Ascending aorta (tissue), 2 donors: ENCODE data around the gene STK32C. TPM values are rescaled to one million over a fixed set of nuclear protein-coding genes. Genes with fewer than 3 reads are reported as not detected.

Source experiments
- DNase-seq, 2 donors: peaks; one replicate each; pipeline ENCODE4 v3.0.0-alpha.2; 2019; ENCODE audit warnings: low spot score in 2 of 2
- H3K27ac ChIP-seq, 2 donors: fragments of 200-600 bp; sonication (generic); one replicate each; pipeline ENCODE4 v1.5.1; 2016 to 2017; ENCODE audit warnings: mild to moderate bottlenecking in 1 of 2
- H3K27me3 ChIP-seq: fragments of 200-600 bp; sonication (generic); one replicate; pipeline ENCODE4 v1.5.1; 2017
- H3K36me3 ChIP-seq, 2 donors: fragments of 200-600 bp; sonication (generic); one replicate each; pipeline ENCODE4 v1.5.1; 2016
- H3K4me1 ChIP-seq, 2 donors: fragments of 200-600 bp; sonication (generic); one replicate each; pipeline ENCODE4 v1.5.1; 2016 to 2017; ENCODE audit warnings: mild to moderate bottlenecking in 1 of 2
- H3K4me3 ChIP-seq, 2 donors: fragments of 200-600 bp; sonication (generic); one replicate each; pipeline ENCODE4 v1.5.1; 2016 to 2017; ENCODE audit warnings: mild to moderate bottlenecking in 1 of 2
- H3K9me3 ChIP-seq, 2 donors: fragments of 200-600 bp; sonication (generic); one replicate each; pipeline ENCODE4 v1.5.1; 2016
- CTCF ChIP-seq, 3 experiments: fragments of 200-600 bp in 2 of 3; fragments of 450-650 bp in 1 of 3; sonication (generic) in 2 of 3; IDR thresholded peaks; one replicate each; pipeline ENCODE4 v1.5.1; 2016 to 2019; ENCODE audit warnings: antibody characterized with exemption in 3 of 3, mild to moderate bottlenecking in 1 of 3, moderate library complexity in 1 of 3
- intact Hi-C: fragments of 100-400 bp; cut with DNase I; formaldehyde crosslinking; loops from one replicate; pipeline ENCODE4 v1.15.1; 2023
- total RNA-seq: library from RNA; depleted of rRNA; stranded (reverse); fragments of >200 nt; gene quantifications from one replicate; pipeline ENCODE4 v1.1.0, GENCODE V29; 2016

Gene STK32C
- total RNA-seq, 1 donor from 2014 or later: 16.2 TPM

GRCh38 chr10:132232023-132232951 is 75.5 kb downstream of the STK32C start:
- Histone ChIP-seq H3K9me3 (no peaks in the 10 kb centered on the region), H3K36me3 (no peaks in the 10 kb centered on the region), H3K4me3 (no peak overlapping the region), H3K4me1 (no peaks in the 10 kb centered on the region), H3K27me3 (no peaks in the 10 kb centered on the region), H3K27ac (no peak overlapping the region)
- TF ChIP-seq CTCF (IDR thresholded peaks at IDR 0.05): no peak
- intact Hi-C loops: no loop called here
- no peak for DNase-seq

DNA sequence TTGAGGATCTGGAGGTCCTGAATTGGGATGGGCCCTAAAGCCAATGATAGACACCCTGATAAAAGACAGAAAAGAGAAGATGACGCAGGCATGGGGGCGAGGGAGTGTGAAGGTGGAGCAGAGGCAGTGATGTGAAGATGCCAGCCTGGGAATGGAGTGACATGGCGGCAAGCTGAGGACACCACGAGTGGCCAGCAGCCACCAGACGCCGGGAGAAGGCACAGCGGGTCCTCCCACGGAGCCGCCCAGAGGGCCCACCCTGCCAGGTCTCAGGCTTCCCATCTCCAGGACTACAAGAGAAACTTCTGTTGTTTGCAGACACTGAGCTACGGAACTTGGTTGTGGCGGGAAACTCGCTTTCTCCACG is 76.1 kb downstream of the STK32C start:
- Histone ChIP-seq H3K4me1 (no peaks in the 10 kb centered on the region), H3K36me3 (no peaks in the 10 kb centered on the region), H3K27me3 (no peaks in the 10 kb centered on the region), H3K4me3 (no peak overlapping the region), H3K27ac (no peak overlapping the region), H3K9me3 (no peaks in the 10 kb centered on the region)
- no peak for DNase-seq
- TF ChIP-seq CTCF (IDR thresholded peaks at IDR 0.05): no peak
- intact Hi-C loops: no loop called here

- TF ChIP-seq CTCF (IDR thresholded peaks at IDR 0.05): no peak
- intact Hi-C loops: no loop called here
- H3K9me3 ChIP-seq: no peaks in the 10 kb centered on the region
- H3K36me3 ChIP-seq: no peaks in the 10 kb centered on the region
- H3K27me3 ChIP-seq: no peaks in the 10 kb centered on the region
- no peak for DNase-seq
- no peaks in the 10 kb centered on the region for H3K4me1 ChIP-seq
- H3K4me3 ChIP-seq: peak overlapping the region in 1 of 2 donors; percentile 6
- H3K27ac ChIP-seq: no peak overlapping the region
Measured at GRCh38 chr10:132230557-132231210, 77.1 kb downstream of the STK32C start.

- Histone ChIP-seq H3K27ac (no peak overlapping the region), H3K36me3 (no peaks in the 10 kb centered on the region), H3K4me3 (peak overlapping the region in 1 of 2 donors; percentile 6), H3K9me3 (no peaks in the 10 kb centered on the region), H3K4me1 (no peaks in the 10 kb centered on the region), H3K27me3 (no peaks in the 10 kb centered on the region)
- DNase-seq: no peak
- intact Hi-C loops: loop anchor here (10.0 kb wide), 1 partner anchor 415 kb away; no protein-coding TSS in a partner anchor
- no peak for TF ChIP-seq CTCF (IDR thresholded peaks at IDR 0.05)
Measured at GRCh38 chr10:132229834-132230556, 77.8 kb downstream of the STK32C start.

DNA sequence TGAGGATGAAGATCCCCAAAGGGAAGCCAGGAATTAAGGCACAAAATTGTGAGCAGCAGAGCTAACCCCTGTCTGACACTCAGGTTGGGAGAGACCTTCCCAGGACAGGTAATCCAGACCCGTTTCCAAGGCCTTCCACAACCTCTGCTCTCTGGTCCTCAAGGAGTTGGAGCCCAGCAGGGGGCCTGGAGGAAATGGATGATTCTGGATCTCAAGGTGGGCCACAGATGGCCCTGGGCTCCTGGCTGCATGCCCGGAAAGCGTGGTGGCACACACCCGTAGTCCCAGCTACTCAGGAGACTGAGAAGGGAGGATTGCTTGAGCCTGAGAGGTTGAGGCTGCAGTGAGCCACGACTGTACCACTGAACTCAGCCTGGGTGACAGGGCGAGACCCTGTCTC is 78.7 kb downstream of the STK32C start:
- DNase-seq: no peak
- no peak for TF ChIP-seq CTCF (IDR thresholded peaks at IDR 0.05)
- Histone ChIP-seq H3K27ac (no peak overlapping the region), H3K4me3 (no peak overlapping the region), H3K9me3 (no peaks in the 10 kb centered on the region), H3K27me3 (no peaks in the 10 kb centered on the region), H3K36me3 (no peaks in the 10 kb centered on the region), H3K4me1 (no peaks in the 10 kb centered on the region)
- intact Hi-C loops: loop anchor here (10.0 kb wide), 1 partner anchor 416 kb away; no protein-coding TSS in a partner anchor
